ENCODE data around the gene PHC1. TPM values are rescaled to one million over a fixed set of nuclear protein-coding genes. Genes with fewer than 3 reads are reported as not detected.

PHC1 gene
- total RNA-seq, 4 donors from 2014 or later, result 9.3 to 23.6 (median 15.3) TPM

DNA sequence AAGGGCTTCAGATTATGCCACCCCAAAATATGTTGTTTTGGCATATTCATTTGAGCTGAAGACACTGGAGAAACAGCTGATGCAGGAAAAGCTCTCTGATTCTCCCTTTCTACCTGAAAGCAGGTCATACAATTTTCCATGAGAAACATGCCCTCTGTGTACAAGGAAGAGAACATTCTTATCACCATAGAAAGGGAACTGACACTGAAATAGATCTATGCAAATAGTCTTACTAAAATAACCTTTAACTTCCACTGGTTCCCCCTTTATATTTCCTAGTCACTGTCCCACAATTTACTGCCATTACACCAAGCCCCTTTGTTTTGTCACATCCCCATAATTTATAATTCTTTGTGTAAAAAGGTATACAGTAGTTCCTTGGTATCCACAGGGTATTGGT, 9.6 kb upstream of the PHC1 start:
- intact Hi-C loops (cut with DNase I; ENCODE audit: low total_unique reads), result no loop called here

DNA sequence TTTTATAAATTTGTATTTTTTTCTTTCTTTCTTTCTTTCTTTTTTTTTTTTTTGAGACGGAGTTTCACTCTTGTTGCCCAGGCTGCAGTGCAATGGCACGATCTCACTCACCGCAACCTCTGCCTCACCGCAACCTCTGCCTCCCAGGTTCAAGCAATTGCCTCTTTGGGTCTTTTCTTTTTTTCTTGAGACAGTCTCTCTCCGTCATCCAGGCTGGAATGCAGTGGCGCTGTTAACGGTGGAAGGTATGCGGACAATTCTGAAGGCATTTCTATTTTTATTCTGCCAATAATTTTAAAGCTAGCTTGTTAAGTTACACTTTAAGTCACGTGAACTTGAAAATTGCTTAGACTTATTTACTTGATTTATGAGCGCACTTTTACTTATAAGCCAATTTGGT, 8.8 kb upstream of the PHC1 start:
- DNase-seq, result no peak
- H3K27me3 ChIP-seq, result no peaks in the 10 kb centered on the region
- intact Hi-C loops (cut with DNase I; ENCODE audit: low total_unique reads) (no loop called here), in situ Hi-C loops (cut with MboI; ENCODE audit: low pct_ligation_motif_present in 1 of 4, low pct_unique_long_range_greater_than_20kb in 1 of 4, low sequenced_read_pairs in 3 of 4) (no loop called here)
- WGBS, 2 donors (ENCODE audit: low coverage in 1 of 2), result 76 to 80% methylated on average over 8 to 10 of the region's 10 CpGs
- no peaks in the 10 kb centered on the region for H3K9me3 ChIP-seq
- H3K4me1 ChIP-seq, result no peaks in the 10 kb centered on the region
- TF ChIP-seq POLR2A (IDR thresholded peaks at IDR 0.05) (no peak), EP300 (IDR thresholded peaks at IDR 0.05; ENCODE audit: low read depth) (no peak)
- H3K36me3 ChIP-seq, result no peaks in the 10 kb centered on the region
- H3K4me3 ChIP-seq, result no peak overlapping the region
- no peak overlapping the region for H3K27ac ChIP-seq

More for the DNA sequence above, 9.6 kb upstream of the PHC1 start:
- no peaks in the 10 kb centered on the region for H3K4me1 ChIP-seq
- no peak overlapping the region for H3K4me3 ChIP-seq
- no peaks in the 10 kb centered on the region for H3K9me3 ChIP-seq
- no peak for DNase-seq
- in situ Hi-C loops (cut with MboI; ENCODE audit: low pct_ligation_motif_present in 1 of 4, low pct_unique_long_range_greater_than_20kb in 1 of 4, low sequenced_read_pairs in 3 of 4), result no loop called here
- H3K27me3 ChIP-seq, result no peaks in the 10 kb centered on the region
- no peak overlapping the region for H3K27ac ChIP-seq
- TF ChIP-seq, protein P1, sequence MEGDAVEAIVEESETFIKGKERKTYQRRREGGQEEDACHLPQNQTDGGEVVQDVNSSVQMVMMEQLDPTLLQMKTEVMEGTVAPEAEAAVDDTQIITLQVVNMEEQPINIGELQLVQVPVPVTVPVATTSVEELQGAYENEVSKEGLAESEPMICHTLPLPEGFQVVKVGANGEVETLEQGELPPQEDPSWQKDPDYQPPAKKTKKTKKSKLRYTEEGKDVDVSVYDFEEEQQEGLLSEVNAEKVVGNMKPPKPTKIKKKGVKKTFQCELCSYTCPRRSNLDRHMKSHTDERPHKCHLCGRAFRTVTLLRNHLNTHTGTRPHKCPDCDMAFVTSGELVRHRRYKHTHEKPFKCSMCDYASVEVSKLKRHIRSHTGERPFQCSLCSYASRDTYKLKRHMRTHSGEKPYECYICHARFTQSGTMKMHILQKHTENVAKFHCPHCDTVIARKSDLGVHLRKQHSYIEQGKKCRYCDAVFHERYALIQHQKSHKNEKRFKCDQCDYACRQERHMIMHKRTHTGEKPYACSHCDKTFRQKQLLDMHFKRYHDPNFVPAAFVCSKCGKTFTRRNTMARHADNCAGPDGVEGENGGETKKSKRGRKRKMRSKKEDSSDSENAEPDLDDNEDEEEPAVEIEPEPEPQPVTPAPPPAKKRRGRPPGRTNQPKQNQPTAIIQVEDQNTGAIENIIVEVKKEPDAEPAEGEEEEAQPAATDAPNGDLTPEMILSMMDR (IDR thresholded peaks at IDR 0.05), result no peak
- TF ChIP-seq EP300 (IDR thresholded peaks at IDR 0.05; ENCODE audit: low read depth), result no peak
- no peak for TF ChIP-seq POLR2AphosphoS5 (IDR thresholded peaks at IDR 0.05)
- TF ChIP-seq POLR2A (IDR thresholded peaks at IDR 0.05), result no peak
- H3K36me3 ChIP-seq, result no peaks in the 10 kb centered on the region

DNA sequence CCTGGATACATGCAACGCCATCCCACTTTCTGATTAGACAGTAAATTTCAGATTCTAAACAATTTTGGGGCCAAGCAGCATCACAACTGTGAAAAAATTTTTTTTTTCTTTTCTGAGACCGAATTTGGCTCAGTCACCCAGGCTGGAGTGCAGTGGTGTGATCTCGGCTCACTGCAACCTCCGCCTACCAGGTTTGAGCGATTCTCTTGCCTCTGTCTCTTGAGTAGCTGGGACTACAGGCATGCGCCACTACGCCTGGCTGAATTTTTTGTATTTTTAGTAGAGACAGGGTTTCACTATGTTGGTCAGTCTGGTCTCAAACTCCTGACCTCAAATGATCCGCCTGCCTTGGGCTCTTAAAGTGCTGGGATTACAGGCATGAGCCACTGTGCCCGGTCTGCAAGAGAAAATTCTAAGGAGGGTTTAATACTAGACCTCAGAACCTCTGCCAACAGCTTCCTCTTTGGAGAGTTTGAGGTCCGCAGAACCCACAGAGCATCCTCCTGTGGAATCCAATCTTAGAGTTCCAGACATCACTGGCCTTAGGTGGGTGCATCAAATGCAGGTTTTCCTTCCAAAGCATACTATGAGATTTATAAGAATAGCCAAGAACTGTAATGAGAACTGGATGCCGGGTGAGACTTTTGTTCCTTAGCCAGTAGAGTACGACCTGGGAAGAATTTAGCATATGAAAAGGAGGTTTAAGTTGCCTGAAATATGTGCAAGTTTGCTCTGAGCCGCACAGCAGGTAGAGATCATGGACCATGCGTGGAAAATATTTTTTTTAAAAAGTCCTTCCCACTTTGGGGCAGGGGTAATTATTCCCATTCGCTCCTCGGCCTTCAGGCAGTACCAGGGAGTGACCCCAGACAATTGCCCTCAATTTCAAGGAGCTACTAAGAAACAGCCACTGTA, 7.8 kb upstream of the PHC1 start:
- Histone ChIP-seq H3K36me3 (no peaks in the 10 kb centered on the region), H3K27me3 (no peaks in the 10 kb centered on the region), H3K4me3 (no peak overlapping the region), H3K27ac (no peak overlapping the region), H3K9me3 (no peaks in the 10 kb centered on the region), H3K4me1 (no peaks in the 10 kb centered on the region)
- TF ChIP-seq POLR2A (IDR thresholded peaks at IDR 0.05) (no peak), EP300 (IDR thresholded peaks at IDR 0.05; ENCODE audit: low read depth) (no peak), POLR2AphosphoS5 (IDR thresholded peaks at IDR 0.05) (no peak)
- TF ChIP-seq, protein P1 (IDR thresholded peaks at IDR 0.05), result no peak
- intact Hi-C loops (cut with DNase I; ENCODE audit: low total_unique reads), result no loop called here
- in situ Hi-C loops (cut with MboI; ENCODE audit: low pct_ligation_motif_present in 1 of 4, low pct_unique_long_range_greater_than_20kb in 1 of 4, low sequenced_read_pairs in 3 of 4), result no loop called here
- DNase-seq, result no peak
- 68 to 86% methylated on average over 6 to 16 of the region's 16 CpGs for WGBS, 2 donors (ENCODE audit: low coverage in 1 of 2)

DNA sequence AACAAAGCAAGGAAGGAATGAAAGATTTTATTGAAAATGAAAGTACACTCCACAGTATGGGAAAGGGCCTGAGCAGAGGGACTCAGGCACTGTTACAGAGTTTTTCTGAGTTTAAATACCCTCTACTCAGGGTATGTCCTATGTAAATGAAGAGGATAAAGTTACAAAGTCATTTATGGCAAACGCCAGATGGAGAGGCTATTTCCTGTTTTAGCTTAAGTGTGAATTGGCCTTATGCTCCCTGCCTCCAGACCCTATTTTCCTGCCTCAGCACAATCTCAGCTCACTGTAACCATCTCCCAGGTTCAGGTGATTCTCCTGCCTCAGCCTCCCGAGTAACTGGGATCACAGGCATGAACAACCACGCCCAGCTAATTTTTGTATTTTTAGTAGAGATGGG, 6.8 kb upstream of the PHC1 start:
- Histone ChIP-seq H3K27me3 (no peaks in the 10 kb centered on the region), H3K9me3 (no peaks in the 10 kb centered on the region), H3K4me1 (peaks cover 0 to under 1% (median 0%) of the 10 kb centered on the region in 4 donors), H3K36me3 (no peaks in the 10 kb centered on the region), H3K27ac (no peak overlapping the region), H3K4me3 (no peak overlapping the region)
- intact Hi-C loops (cut with DNase I; ENCODE audit: low total_unique reads), result no loop called here
- no peak for DNase-seq
- 61 to 83% methylated on average over 3 of the region's 3 CpGs for WGBS, 2 donors (ENCODE audit: low coverage in 1 of 2)
- in situ Hi-C loops (cut with MboI; ENCODE audit: low pct_ligation_motif_present in 1 of 4, low pct_unique_long_range_greater_than_20kb in 1 of 4, low sequenced_read_pairs in 3 of 4), result no loop called here
- TF ChIP-seq, protein P1 (IDR thresholded peaks at IDR 0.05), result no peak
- TF ChIP-seq POLR2A (IDR thresholded peaks at IDR 0.05) (no peak), EP300 (IDR thresholded peaks at IDR 0.05; ENCODE audit: low read depth) (no peak), POLR2AphosphoS5 (IDR thresholded peaks at IDR 0.05) (no peak)

Measured in transverse colon (tissue), 4 donors.